Endothelial cell of umbilical vein (primary cell): ENCODE data around the gene BRPF1. TPM values are rescaled to one million over a fixed set of nuclear protein-coding genes. Genes with fewer than 3 reads are reported as not detected.

Source experiments
- BruUV-seq: library from RNA; stranded (reverse); fragments of 400-500 nt; replicated peaks from 2 replicates; lab custom pipeline; 2021; lab: Mats Ljungman, UMichigan
- CTCF ChIA-PET: fragments of 300-600, 350-600 bp; sonication (Branson Sonifier 250); formaldehyde crosslinking; loops from one replicate; lab custom pipeline; 2021; ENCODE audit warnings: antibody characterized with exemption, inconsistent platforms; lab: Charles Lee
- POLR2A ChIA-PET: fragments of 300-600, 350-600 bp; sonication (Branson Sonifier 250); formaldehyde crosslinking; loops from one replicate; lab custom pipeline; 2021; ENCODE audit warnings: antibody characterized with exemption, inconsistent platforms; lab: Charles Lee
- DNase-seq: peaks from one replicate; pipeline ENCODE4 v3.0.0-alpha.2; 2011; ENCODE audit warnings: low read depth, low spot score
- FAIRE-seq: peaks from 2 replicates; lab custom pipeline; 2011; peaks lifted over from hg19 to GRCh38; lab: Jason Lieb, UNC
- H2AFZ ChIP-seq: 2 replicates; pipeline ENCODE4 v1.6.0; 2012; ENCODE audit warnings: low read depth, low read length, control low read depth, inconsistent platforms
- H3K27ac ChIP-seq: 2 replicates; pipeline ENCODE4 v1.5.1; 2011; ENCODE audit warnings: low read depth, mild to moderate bottlenecking, control low read depth, low read length, moderate library complexity; ENCODE audit not compliant: insufficient read depth
- H3K27me3 ChIP-seq, 2 experiments: 2 replicates each; pipeline versions ENCODE4 v1.6.0 to v1.6.1; 2011; ENCODE audit warnings: low read length in 2 of 2, mixed read lengths in 1 of 2; ENCODE audit not compliant: control insufficient read depth in 2 of 2, insufficient read depth in 2 of 2
- H3K36me3 ChIP-seq, 2 experiments: 2 replicates in 1 of 2; 3 replicates in 1 of 2; pipeline ENCODE4 v1.5.1; 2011; ENCODE audit warnings: low read length in 2 of 2, mild to moderate bottlenecking in 1 of 2, moderate library complexity in 1 of 2; ENCODE audit not compliant: control insufficient read depth in 2 of 2, insufficient read depth in 2 of 2; ENCODE audit errors: extremely low read depth in 1 of 2
- H3K4me1 ChIP-seq: 3 replicates; pipeline ENCODE4 v1.5.1; 2011; ENCODE audit warnings: mild to moderate bottlenecking, low read length; ENCODE audit not compliant: control insufficient read depth, insufficient read depth; ENCODE audit errors: extremely low read depth
- H3K4me2 ChIP-seq: 2 replicates; pipeline ENCODE4 v1.6.1; 2011; ENCODE audit warnings: low read length, control low read depth, mixed read lengths; ENCODE audit not compliant: insufficient read depth
- H3K4me3 ChIP-seq, 3 experiments: fragments of 200-600 bp in 1 of 3; sonication (generic), shearing (Covaris generic) in 1 of 3; replicated peaks in 1 of 3; 2 replicates each; pipeline ENCODE4 v1.5.1; 2011 to 2016; ENCODE audit warnings: control low read depth in 3 of 3, low read length in 3 of 3, mild to moderate bottlenecking in 2 of 3, inconsistent platforms in 1 of 3, low read depth in 1 of 3, moderate library complexity in 1 of 3; ENCODE audit not compliant: insufficient read depth in 1 of 3
- H3K79me2 ChIP-seq: 2 replicates; pipeline ENCODE4 v1.6.0; 2012; ENCODE audit warnings: low read length, inconsistent platforms; ENCODE audit not compliant: control insufficient read depth, insufficient read depth
- H3K9ac ChIP-seq: replicated peaks from 2 replicates; pipeline ENCODE3; 2011; ENCODE audit warnings: low read length, control low read depth; ENCODE audit not compliant: insufficient read depth; ENCODE audit errors: extremely low read depth
- H3K9me1 ChIP-seq: replicated peaks from 3 replicates; pipeline ENCODE4 v1.6.0; 2011; ENCODE audit warnings: mild to moderate bottlenecking, low read length; ENCODE audit not compliant: control insufficient read depth, insufficient read depth; ENCODE audit errors: extremely low read depth
- H3K9me3 ChIP-seq: replicated peaks from 2 replicates; pipeline ENCODE4 v1.5.1; 2012; ENCODE audit warnings: low read length, inconsistent platforms; ENCODE audit not compliant: control insufficient read depth, insufficient read depth
- H4K20me1 ChIP-seq: replicated peaks from 2 replicates; pipeline ENCODE3; 2011; ENCODE audit warnings: mild to moderate bottlenecking, low read length; ENCODE audit not compliant: control insufficient read depth, insufficient read depth; ENCODE audit errors: extremely low read depth
- CTCF ChIP-seq, 2 donors: IDR thresholded peaks; 1 replicate in 1 of 2; 2 replicates in 1 of 2; pipeline ENCODE4 v1.5.1; 2011; ENCODE audit warnings: low read length in 2 of 2, mild to moderate bottlenecking in 2 of 2, moderate library complexity in 2 of 2, control low read depth in 1 of 2, inconsistent platforms in 1 of 2, low read depth in 1 of 2; ENCODE audit not compliant: insufficient read depth in 1 of 2; ENCODE audit errors: extremely low read depth in 1 of 2
- EZH2 ChIP-seq: IDR thresholded peaks from 2 replicates; pipeline ENCODE4 v1.6.1; 2012; ENCODE audit warnings: borderline replicate concordance, low read depth, mild to moderate bottlenecking, moderate library complexity, low read length, inconsistent platforms; ENCODE audit not compliant: severe bottlenecking
- FOS ChIP-seq: IDR thresholded peaks from 2 replicates; pipeline ENCODE4 v1.6.1; 2011; ENCODE audit warnings: mild to moderate bottlenecking, low read length, moderate library complexity, borderline replicate concordance; ENCODE audit not compliant: insufficient read depth
- GATA2 ChIP-seq: IDR thresholded peaks from 2 replicates; pipeline ENCODE4 v1.7.0; 2011; ENCODE audit warnings: low read depth, mild to moderate bottlenecking, moderate library complexity, mixed read lengths, low read length; ENCODE audit not compliant: insufficient read length, insufficient read depth
- JUN ChIP-seq: IDR thresholded peaks from 2 replicates; pipeline ENCODE4 v1.6.1; 2011; ENCODE audit warnings: borderline replicate concordance, low read depth; ENCODE audit not compliant: insufficient read length, insufficient read depth
- MAX ChIP-seq: IDR thresholded peaks from 2 replicates; pipeline ENCODE4 v1.6.1; 2011; ENCODE audit not compliant: insufficient read depth, insufficient read length
- MYC ChIP-seq: IDR thresholded peaks from one replicate; pipeline ENCODE4 v1.6.1; 2011; ENCODE audit warnings: mild to moderate bottlenecking, low read depth, low read length
- POLR2A ChIP-seq: IDR thresholded peaks from 2 replicates; pipeline ENCODE4 v1.6.1; 2012; ENCODE audit warnings: low read depth, mild to moderate bottlenecking, control low read depth, low read length
- POLR2AphosphoS5 ChIP-seq: IDR thresholded peaks from 2 replicates; pipeline ENCODE4 v1.6.1; 2012; ENCODE audit warnings: low read depth, mild to moderate bottlenecking, control low read depth, low read length, moderate library complexity; ENCODE audit not compliant: insufficient read depth
- dilution Hi-C: fragments of 300-500 bp; cut with MboI; formaldehyde crosslinking; loops from one replicate; pipeline ENCODE4 v1.15.0; 2019; ENCODE audit warnings: low sequenced_read_pairs; ENCODE audit not compliant: extremely low pct_ligation_motif_present
- intact Hi-C: fragments of 100-400 bp; cut with micrococcal nuclease; formaldehyde crosslinking; loops from one replicate; pipeline ENCODE4 v1.10.0; 2022
- polyA plus RNA-seq, 4 experiments: library from polyadenylated mRNA; depleted of rRNA in 3 of 4; stranded (reverse) in 3 of 4; unstranded in 1 of 4; fragments of >200 nt; gene quantifications; 2 replicates each; pipeline versions ENCODE4 v1.2.1 to v1.2.3, GENCODE V29; 2011 to 2012; ENCODE audit warnings: missing spikeins in 1 of 4
- total RNA-seq: library from RNA; stranded (reverse); gene quantifications from 2 replicates; pipeline ENCODE4 v1.2.3, GENCODE V29; 2021

Gene BRPF1
- total and polyA plus RNA-seq, 2 donors (not counting 3 experiments of a cell fraction or from before 2014, with no cell fraction given): 12.5 to 26.2 TPM

- Histone ChIP-seq H3K27ac (no peak overlapping the region), H3K9me1 (no peaks in the 10 kb centered on the region), H4K20me1 (no peaks in the 10 kb centered on the region), H3K4me2 (no peak overlapping the region), H3K9me3 (no peaks in the 10 kb centered on the region), H2AFZ (no peak overlapping the region), H3K9ac (no peak overlapping the region), H3K4me1 (no peaks in the 10 kb centered on the region), H3K4me3 (no peak overlapping the region), H3K79me2 (no peaks in the 10 kb centered on the region), H3K27me3 (no peaks in the 10 kb centered on the region), H3K36me3 (peaks cover 2 to 61% of the 10 kb centered on the region in 2 experiments)
- DNase-seq (no peak), FAIRE-seq (no peak)
- no TSS peak for BruUV-seq
- ChIA-PET CTCF (no interaction called here), POLR2A (no interaction called here)
- intact Hi-C loops (no loop called here), dilution Hi-C loops (no loop called here)
- no peak for TF ChIP-seq CTCF (IDR thresholded peaks at IDR 0.05; ENCODE audit: extremely low read depth in 1 of 2, insufficient read depth in 1 of 2, low read depth in 1 of 2, low read length in 2 of 2)
- TF ChIP-seq MAX: no peak
- no peak for TF ChIP-seq GATA2
- TF ChIP-seq POLR2AphosphoS5: no peak
- TF ChIP-seq POLR2A: no peak
- no peak for TF ChIP-seq EZH2
- no peak for TF ChIP-seq FOS
- no peak for TF ChIP-seq JUN
- no peak for TF ChIP-seq MYC
Measured at GRCh38 chr3:9691636-9692035, 39.9 kb upstream of the BRPF1 start.
